Duodenal mucosa (tissue), 2 donors: ENCODE results near the gene LDB1.

Experiments used
- H3K27ac ChIP-seq: one replicate; pipeline ENCODE4 v1.7.0; 2013; ENCODE audit warnings: low read depth, low read length
- H3K27me3 ChIP-seq, 2 donors: one replicate each; pipeline ENCODE4 v1.7.0; 2013; ENCODE audit warnings: low read length in 2 of 2, control low read depth in 1 of 2; ENCODE audit not compliant: insufficient read depth in 2 of 2, control insufficient read depth in 1 of 2
- H3K36me3 ChIP-seq, 2 donors: one replicate each; pipeline ENCODE4 v1.7.0; 2013; ENCODE audit warnings: low read length in 2 of 2, control low read depth in 1 of 2; ENCODE audit not compliant: insufficient read depth in 2 of 2, control insufficient read depth in 1 of 2
- H3K4me1 ChIP-seq, 2 donors: one replicate each; pipeline ENCODE4 v1.7.0; 2013; ENCODE audit warnings: low read length in 2 of 2, control low read depth in 1 of 2; ENCODE audit not compliant: insufficient read depth in 2 of 2, control insufficient read depth in 1 of 2
- H3K4me3 ChIP-seq, 2 donors: one replicate each; pipeline ENCODE4 v1.7.0; 2013; ENCODE audit warnings: low read length in 2 of 2, low read depth in 1 of 2
- H3K9ac ChIP-seq, 2 donors: one replicate each; pipeline ENCODE4 v1.7.0; 2013; ENCODE audit warnings: low read length in 2 of 2, low read depth in 1 of 2
- H3K9me3 ChIP-seq, 2 donors: one replicate each; pipeline ENCODE4 v1.7.0; 2013; ENCODE audit warnings: low read length in 2 of 2, control low read depth in 1 of 2; ENCODE audit not compliant: control insufficient read depth in 1 of 2

The LDB1 gene

GRCh38 chr10:102151774-102152544 is 31.8 kb upstream of the LDB1 start, which contains the start of gene NOLC1:
NOLC1 (plus strand) TSS chr10:102152389; CDS start chr10:102152411, 22 bp downstream.
- no peaks in the 10 kb centered on the region for H3K9me3 ChIP-seq
- peak within 1 kb of the TSS; percentile 95 to 96 for H3K4me3 ChIP-seq
- no peaks in the 10 kb centered on the region for H3K27me3 ChIP-seq
- H3K4me1 ChIP-seq, result peaks cover 14 to 22% of the 10 kb centered on the region in 2 donors
- peaks cover 12 to 45% of the 10 kb centered on the region in 2 donors for H3K36me3 ChIP-seq
- H3K27ac ChIP-seq, result peak within 1 kb of the TSS; percentile 78
- H3K9ac ChIP-seq, result peak within 1 kb of the TSS; percentile 71 to 74

GRCh38 chr10:102150970-102151773 is 31.0 kb upstream of the LDB1 start:
- Histone ChIP-seq H3K27me3 (no peaks in the 10 kb centered on the region), H3K9me3 (no peaks in the 10 kb centered on the region), H3K27ac (peak overlapping the region; percentile 59), H3K9ac (peak overlapping the region; percentile 39 to 61), H3K4me1 (peaks cover 14 to 22% of the 10 kb centered on the region in 2 donors), H3K4me3 (peak overlapping the region; percentile 95 to 96), H3K36me3 (peaks cover 12 to 40% of the 10 kb centered on the region in 2 donors)

- Histone ChIP-seq H3K36me3 (peaks cover 26 to 41% of the 10 kb centered on the region in 2 donors), H3K4me1 (peaks cover 12% of the 10 kb centered on the region in 2 donors), H3K9ac (no peak overlapping the region), H3K4me3 (no peak overlapping the region), H3K27me3 (no peaks in the 10 kb centered on the region), H3K9me3 (no peaks in the 10 kb centered on the region), H3K27ac (no peak overlapping the region)
Observed at GRCh38 chr10:102148275-102148674, 28.1 kb upstream of the LDB1 start.

- peaks cover 26 to 48% of the 10 kb centered on the region in 2 donors for H3K36me3 ChIP-seq
- no peak overlapping the region for H3K4me3 ChIP-seq
- H3K27ac ChIP-seq, result no peak overlapping the region
- H3K4me1 ChIP-seq, result peaks cover 6 to 7% of the 10 kb centered on the region in 2 donors
- H3K9me3 ChIP-seq, result no peaks in the 10 kb centered on the region
- H3K9ac ChIP-seq, result no peak overlapping the region
- H3K27me3 ChIP-seq, result no peaks in the 10 kb centered on the region
Observed at GRCh38 chr10:102147561-102147960, 27.4 kb upstream of the LDB1 start.

- peaks cover 5 to 7% of the 10 kb centered on the region in 2 donors for H3K4me1 ChIP-seq
- H3K9me3 ChIP-seq, result no peaks in the 10 kb centered on the region
- peaks cover 26 to 51% of the 10 kb centered on the region in 2 donors for H3K36me3 ChIP-seq
- no peak overlapping the region for H3K4me3 ChIP-seq
- no peaks in the 10 kb centered on the region for H3K27me3 ChIP-seq
- H3K9ac ChIP-seq, result no peak overlapping the region
- H3K27ac ChIP-seq, result no peak overlapping the region
Observed at GRCh38 chr10:102146971-102147428, 26.8 kb upstream of the LDB1 start.

GRCh38 chr10:102141583-102142107 is 21.5 kb upstream of the LDB1 start:
- H3K4me1 ChIP-seq, result peaks cover 0 to 2% of the 10 kb centered on the region in 2 donors
- H3K27ac ChIP-seq, result no peak overlapping the region
- H3K9me3 ChIP-seq, result no peaks in the 10 kb centered on the region
- H3K27me3 ChIP-seq, result no peaks in the 10 kb centered on the region
- no peak overlapping the region for H3K9ac ChIP-seq
- no peak overlapping the region for H3K4me3 ChIP-seq
- H3K36me3 ChIP-seq, result peaks cover 57 to 72% of the 10 kb centered on the region in 2 donors

GRCh38 chr10:102140913-102141540 is 20.9 kb upstream of the LDB1 start:
- Histone ChIP-seq H3K27me3 (no peaks in the 10 kb centered on the region), H3K4me3 (no peak overlapping the region), H3K4me1 (peaks cover 2 to 4% of the 10 kb centered on the region in 2 donors), H3K9ac (no peak overlapping the region), H3K27ac (no peak overlapping the region), H3K9me3 (no peaks in the 10 kb centered on the region), H3K36me3 (peaks cover 57 to 72% of the 10 kb centered on the region in 2 donors)

GRCh38 chr10:102140218-102140617 is 20.1 kb upstream of the LDB1 start:
- no peak overlapping the region for H3K4me3 ChIP-seq
- peaks cover 7 to 10% of the 10 kb centered on the region in 2 donors for H3K4me1 ChIP-seq
- H3K9me3 ChIP-seq, result no peaks in the 10 kb centered on the region
- no peak overlapping the region for H3K9ac ChIP-seq
- H3K27me3 ChIP-seq, result no peaks in the 10 kb centered on the region
- peaks cover 59 to 72% of the 10 kb centered on the region in 2 donors for H3K36me3 ChIP-seq
- H3K27ac ChIP-seq, result no peak overlapping the region

- H3K36me3 ChIP-seq, result peaks cover 53 to 70% of the 10 kb centered on the region in 2 donors
- no peak overlapping the region for H3K27ac ChIP-seq
- H3K27me3 ChIP-seq, result no peaks in the 10 kb centered on the region
- H3K9me3 ChIP-seq, result no peaks in the 10 kb centered on the region
- no peak overlapping the region for H3K9ac ChIP-seq
- H3K4me1 ChIP-seq, result peaks cover 13 to 16% of the 10 kb centered on the region in 2 donors
- no peak overlapping the region for H3K4me3 ChIP-seq
Observed at GRCh38 chr10:102139281-102140110, 19.3 kb upstream of the LDB1 start.
